Cardiac fibroblast (primary cell): Measurements from ENCODE around the gene VPS29.
"Not testable (repeated sequence)": the region's sequence is repeated elsewhere in the genome, so short reads cannot be mapped to it uniquely, and the experiment has no call there.

Experiments used
- DNase-seq, 2 donors: peaks; one replicate each; pipeline versions ENCODE4 v3.0.0 to v3.0.0-alpha.2; 2010; ENCODE audit warnings: low read depth in 2 of 2
- H3K4me3 ChIP-seq, 2 donors: replicated peaks in 1 of 2; 1 replicate in 1 of 2; 2 replicates in 1 of 2; pipeline ENCODE4 v1.5.1; 2011; ENCODE audit warnings: low read depth in 2 of 2, low read length in 2 of 2, mild to moderate bottlenecking in 2 of 2, moderate library complexity in 1 of 2
- CTCF ChIP-seq: IDR thresholded peaks from one replicate; pipeline ENCODE4 v1.5.1; 2011; ENCODE audit warnings: low read depth, mild to moderate bottlenecking, low read length, inconsistent platforms

The VPS29 gene

DNA sequence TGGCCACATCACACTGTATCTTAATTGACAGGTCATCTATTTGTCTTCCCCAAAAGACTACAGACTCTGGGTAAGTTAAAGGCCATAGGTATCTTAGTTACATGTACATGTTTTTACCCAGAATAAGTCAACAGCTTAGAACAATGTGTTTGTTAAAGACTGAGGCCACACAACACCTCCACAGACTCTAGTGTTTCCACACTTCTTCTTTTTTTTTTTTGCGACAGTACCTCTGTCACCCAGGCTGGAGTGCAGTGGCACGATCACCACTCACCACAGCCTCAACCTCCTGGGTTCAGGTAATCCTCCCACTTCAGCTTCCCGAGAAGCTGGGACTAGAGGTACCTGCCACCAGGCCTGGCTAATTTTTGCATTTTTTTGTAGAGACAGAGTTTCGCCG, 35.1 kb downstream of the VPS29 start:
- no peak overlapping the region for H3K4me3 ChIP-seq

GRCh38 chr12:110465765-110466164, 36.1 kb downstream of the VPS29 start:
- DNase-seq, H3K4me3 ChIP-seq: not testable (repeated sequence)

More for the DNA sequence above, 35.1 kb downstream of the VPS29 start:
- no peak for TF ChIP-seq CTCF
- DNase-seq, result no peak

GRCh38 chr12:110465024-110465423, 36.9 kb downstream of the VPS29 start:
- no peak overlapping the region for H3K4me3 ChIP-seq
- DNase-seq, result no peak
- TF ChIP-seq CTCF, result no peak

- not testable (repeated sequence) for DNase-seq
Measured at GRCh38 chr12:110461189-110461588, 40.7 kb downstream of the VPS29 start.

DNA sequence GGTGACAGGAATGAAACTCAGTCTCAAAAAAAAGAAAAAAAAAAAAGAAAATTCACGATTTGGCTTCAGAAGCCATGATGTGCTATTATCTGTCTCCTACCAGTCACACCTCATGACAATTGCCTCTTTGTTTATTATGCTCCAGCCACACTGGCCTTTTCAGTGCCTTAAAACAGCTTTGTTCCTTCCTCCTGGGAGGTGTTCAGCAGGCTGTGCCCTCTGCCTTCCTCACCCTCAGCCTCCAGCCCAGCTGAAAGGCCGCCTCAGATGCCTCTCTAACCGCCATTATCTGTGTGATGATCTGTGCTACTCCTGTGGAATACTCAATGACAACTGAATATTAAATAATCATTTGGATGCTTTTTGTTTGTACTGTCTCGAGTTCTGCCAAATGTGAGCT, 43.2 kb downstream of the VPS29 start:
- TF ChIP-seq CTCF, result no peak
- H3K4me3 ChIP-seq, result no peak overlapping the region
- no peak for DNase-seq

More at GRCh38 chr12:110461189-110461588, 40.7 kb downstream of the VPS29 start:
- H3K4me3 ChIP-seq, result not testable (repeated sequence)

DNA sequence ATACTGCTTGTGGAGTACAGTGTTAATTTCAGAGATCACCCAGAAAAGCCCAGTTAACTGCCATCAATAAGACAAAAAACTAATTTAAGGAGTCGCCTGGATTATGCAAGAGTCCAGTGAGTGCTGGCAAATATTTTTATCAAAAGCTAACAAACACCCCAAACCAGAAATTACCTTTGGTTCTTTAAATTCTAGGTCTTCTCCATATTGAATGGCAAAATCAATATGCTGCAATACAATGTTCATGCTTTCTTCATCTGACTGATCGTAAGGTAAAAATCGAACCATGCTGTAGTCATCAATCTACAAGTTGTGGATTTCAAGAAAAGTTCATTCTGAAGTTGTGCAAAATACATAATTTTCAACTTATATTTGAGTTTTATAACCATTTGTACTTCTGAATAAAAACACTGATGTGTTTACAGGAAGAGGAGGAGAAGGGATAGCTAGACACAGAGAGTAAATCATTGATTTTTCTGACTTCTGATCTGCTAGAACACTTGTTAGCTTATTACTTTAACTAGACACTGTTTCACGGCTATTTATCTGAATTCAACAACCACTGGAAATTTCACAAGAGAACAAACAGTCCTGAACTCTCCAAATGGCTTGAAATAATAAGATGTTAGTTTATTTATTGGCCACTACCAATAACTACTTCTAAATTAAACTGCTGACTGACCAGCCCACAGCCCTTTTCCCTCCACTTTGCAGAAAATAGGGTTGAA, 48.2 kb downstream of the VPS29 start:
- no peak for TF ChIP-seq CTCF
- DNase-seq, result no peak

GRCh38 chr12:110451263-110451662, 50.6 kb downstream of the VPS29 start:
- no peak for DNase-seq
- no peak overlapping the region for H3K4me3 ChIP-seq
- TF ChIP-seq CTCF, result no peak

More for the DNA sequence above, 48.2 kb downstream of the VPS29 start:
- H3K4me3 ChIP-seq, result no peak overlapping the region
